A549 (cell line): ENCODE results near the gene GPI. TPM values are rescaled to one million over a fixed set of nuclear protein-coding genes. Genes with fewer than 3 reads are reported as not detected.

Experiments
- ATAC-seq, 2 experiments: fragments of 200-7000 bp in 1 of 2; fragments of >200 bp in 1 of 2; cut with Nextera tagmentation in 1 of 2; cut with Tn5 transposase in 1 of 2; 3 replicates each; pipeline versions ENCODE4 v1.8.0 to v1.9.1; 2018 to 2020; ENCODE audit warnings: mild to moderate bottlenecking in 1 of 2, moderate library complexity in 1 of 2
- CTCF ChIA-PET: fragments of 300-600 bp; sonication (Branson Sonifier 250); formaldehyde crosslinking; extraction: SDS; loops from one replicate; lab custom pipeline; 2021; ENCODE audit warnings: antibody characterized with exemption, inconsistent platforms; lab: Yijun Ruan, JAX
- POLR2A ChIA-PET: fragments of 350-600 bp; formaldehyde crosslinking; extraction: SDS; loops from one replicate; lab custom pipeline; 2021; ENCODE audit warnings: antibody characterized with exemption, inconsistent platforms; lab: Yijun Ruan, JAX
- DNase-seq, 2 experiments: peaks; one replicate each; pipeline versions ENCODE4 v3.0.0 to v3.0.0-alpha.2; 2011 to 2016; ENCODE audit warnings: low read depth in 1 of 2, low spot score in 1 of 2
- FAIRE-seq: peaks from 2 replicates; lab custom pipeline; 2011; peaks lifted over from hg19 to GRCh38; lab: Jason Lieb, UNC
- H3K27ac ChIP-seq, 2 experiments: fragments of >200 bp; sonication (Bioruptor Twin); formaldehyde crosslinking; 3 replicates each; pipeline ENCODE4 v1.5.1; 2016 to 2017
- H3K4me1 ChIP-seq: fragments of >200 bp; sonication (Bioruptor Twin); formaldehyde crosslinking; 3 replicates; pipeline ENCODE4 v1.6.1; 2016
- H3K4me2 ChIP-seq: fragments of >200 bp; sonication (Bioruptor Twin); formaldehyde crosslinking; 3 replicates; pipeline ENCODE4 v1.6.1; 2016
- H3K4me3 ChIP-seq: fragments of >200 bp; sonication (Bioruptor Twin); formaldehyde crosslinking; 3 replicates; pipeline ENCODE4 v1.5.1; 2016
- H3K9me3 ChIP-seq: fragments of >200 bp; sonication (Bioruptor Twin); formaldehyde crosslinking; 3 replicates; pipeline ENCODE4 v1.6.1; 2016
- EHMT2 ChIP-seq: fragments of 200-600 bp; sonication (generic); IDR thresholded peaks from 2 replicates; pipeline ENCODE4 v1.6.1; 2016; ENCODE audit warnings: antibody characterized with exemption, low read depth, mild to moderate bottlenecking, moderate library complexity
- FOSL2 ChIP-seq, 2 experiments: fragments of 450-650 bp in 1 of 2; fragments of >200 bp in 1 of 2; sonication (Bioruptor Twin) in 1 of 2; formaldehyde crosslinking; IDR thresholded peaks; 2 replicates each; pipeline versions ENCODE4 v1.5.0 to v1.6.1; 2016 to 2020; ENCODE audit warnings: mild to moderate bottlenecking in 1 of 2, moderate library complexity in 1 of 2
- GATA3 ChIP-seq: IDR thresholded peaks from 2 replicates; pipeline ENCODE4 v1.6.1; 2012; ENCODE audit warnings: borderline replicate concordance
- KDM5A ChIP-seq: fragments of 200-600 bp; sonication (generic); IDR thresholded peaks from 2 replicates; pipeline ENCODE4 v1.6.1; 2016; ENCODE audit warnings: antibody characterized with exemption, mild to moderate bottlenecking
- NR3C1 ChIP-seq: fragments of >200 bp; sonication (Bioruptor Twin); formaldehyde crosslinking; IDR thresholded peaks from 3 replicates; pipeline ENCODE4 v1.6.1; 2017
- RAD21 ChIP-seq, 2 experiments: fragments of >200 bp in 1 of 2; sonication (Bioruptor Twin) in 1 of 2; formaldehyde crosslinking in 1 of 2; IDR thresholded peaks in 1 of 2; conservative IDR thresholded peaks in 1 of 2; 2 replicates in 1 of 2; 3 replicates in 1 of 2; pipeline ENCODE4 v1.6.1; 2012 to 2018; ENCODE audit warnings: inconsistent platforms in 1 of 2
- RARB ChIP-seq: fragments of 250-450 bp; sonication (Bioruptor Pico); IDR thresholded peaks from 2 replicates; pipeline ENCODE4 v1.8.0; 2021; ENCODE audit warnings: mild to moderate bottlenecking, moderate library complexity
- RFX5 ChIP-seq: fragments of 450-650 bp; IDR thresholded peaks from 2 replicates; pipeline ENCODE4 v1.7.1; 2014; ENCODE audit warnings: antibody characterized with exemption, mild to moderate bottlenecking, moderate library complexity
- RNF2 ChIP-seq: fragments of 200-600 bp; sonication (generic); IDR thresholded peaks from 2 replicates; pipeline ENCODE4 v1.6.1; 2016; ENCODE audit warnings: low read depth, mild to moderate bottlenecking, antibody characterized with exemption, moderate library complexity, borderline replicate concordance
- SREBF2 ChIP-seq: fragments of 450-650 bp; IDR thresholded peaks from 2 replicates; pipeline ENCODE4 v1.6.1; 2014; ENCODE audit warnings: mild to moderate bottlenecking, moderate library complexity
- TFCP2L1 ChIP-seq: fragments of 250-450 bp; sonication (Bioruptor Pico); IDR thresholded peaks from 2 replicates; pipeline ENCODE4 v1.5.0; 2021; ENCODE audit warnings: mild to moderate bottlenecking
- ZFP36 ChIP-seq: fragments of 450-650 bp; IDR thresholded peaks from 2 replicates; pipeline ENCODE4 v1.6.1; 2014; ENCODE audit warnings: borderline replicate concordance; ENCODE audit not compliant: partially characterized antibody
- WGBS: methylation state at CpG from one replicate; pipeline ENCODE4 v1.1.6; 2017; ENCODE audit errors: missing lambda C conversion rate; 5-methylcytosine and 5-hydroxymethylcytosine counted together
- polyA plus RNA-seq, 4 experiments: library from polyadenylated mRNA; depleted of rRNA in 3 of 4; stranded (reverse); fragments of >200 nt; fragmentation: RNase III in 1 of 4; extraction: RNeasy Plus Mini Kit Qiagen cat#74134 plus additional on column Dnase treatment in 1 of 4; gene quantifications; 2 replicates in 3 of 4; 3 replicates in 1 of 4; pipeline ENCODE4 v1.2.3, GENCODE V29; 2011 to 2017
- TF ChIP-seq, protein P1 (sequence below): fragments of >200 bp; sonication (Bioruptor Twin); formaldehyde crosslinking; IDR thresholded peaks from 2 replicates; pipeline ENCODE4 v1.6.1; 2016
- TF ChIP-seq, protein P2 (sequence below): fragments of >200 bp; sonication (Bioruptor Twin); formaldehyde crosslinking; IDR thresholded peaks from 3 replicates; pipeline ENCODE4 v1.5.1; 2016
- TF ChIP-seq, protein P3 (sequence below): fragments of 200-600 bp; sonication (generic); IDR thresholded peaks from 2 replicates; pipeline ENCODE4 v1.6.1; 2016; ENCODE audit warnings: antibody characterized with exemption, mild to moderate bottlenecking, moderate library complexity
- TF ChIP-seq, protein P4 (sequence below): fragments of 150-350 bp; IDR thresholded peaks from 2 replicates; pipeline ENCODE4 v1.6.1; 2014; ENCODE audit warnings: low read depth, mild to moderate bottlenecking, low read length
- TF ChIP-seq, protein P5 (sequence below): IDR thresholded peaks from 2 replicates; pipeline ENCODE4 v1.6.1; 2012

The GPI gene
- polyA plus RNA-seq, 2 of the 4 experiments (the other 2 are of a cell fraction) = 548 to 565 TPM

DNA sequence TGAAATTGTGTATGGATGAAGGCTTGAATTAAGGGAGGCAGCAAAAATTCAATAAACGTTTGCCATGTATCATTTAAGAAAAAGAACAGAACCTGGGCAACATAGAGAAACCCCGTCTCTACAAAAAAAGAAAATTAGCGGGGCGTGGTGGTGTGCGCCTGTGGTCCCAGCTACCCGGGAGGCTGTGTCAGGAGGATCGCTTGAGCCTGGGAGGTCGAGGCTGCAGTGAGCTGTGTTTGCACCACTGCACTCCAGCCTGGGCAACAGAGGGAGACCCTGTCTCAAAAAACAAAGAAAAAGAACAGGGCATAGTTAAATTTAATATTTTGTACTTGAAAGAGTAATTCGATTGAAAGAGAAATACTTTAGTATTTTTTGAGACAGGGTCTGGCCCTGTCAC is 64.6 kb downstream of the GPI start:
- CTCF ChIA-PET = interaction anchor here (0.6 to 1.6 kb wide), 6 partner anchors 9 to 1194 kb away, joined by 3 to 6 read pairs (median 3); no protein-coding TSS in a partner anchor
- WGBS = 63% methylated on average over 9 of the region's 9 CpGs
- Histone ChIP-seq H3K27ac (peak overlapping the region in 1 of 2 experiments; percentile 94; a peak in 4 of 6 replicates), H3K4me2 (peak overlapping the region; percentile 86)
- no peak for TF ChIP-seq RARB (CRISPR knock-in tag)
- TF ChIP-seq ZFP36 = no peak
- TF ChIP-seq, protein P1, sequence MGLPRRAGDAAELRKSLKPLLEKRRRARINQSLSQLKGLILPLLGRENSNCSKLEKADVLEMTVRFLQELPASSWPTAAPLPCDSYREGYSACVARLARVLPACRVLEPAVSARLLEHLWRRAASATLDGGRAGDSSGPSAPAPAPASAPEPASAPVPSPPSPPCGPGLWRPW = no peak
- TF ChIP-seq, protein P2, sequence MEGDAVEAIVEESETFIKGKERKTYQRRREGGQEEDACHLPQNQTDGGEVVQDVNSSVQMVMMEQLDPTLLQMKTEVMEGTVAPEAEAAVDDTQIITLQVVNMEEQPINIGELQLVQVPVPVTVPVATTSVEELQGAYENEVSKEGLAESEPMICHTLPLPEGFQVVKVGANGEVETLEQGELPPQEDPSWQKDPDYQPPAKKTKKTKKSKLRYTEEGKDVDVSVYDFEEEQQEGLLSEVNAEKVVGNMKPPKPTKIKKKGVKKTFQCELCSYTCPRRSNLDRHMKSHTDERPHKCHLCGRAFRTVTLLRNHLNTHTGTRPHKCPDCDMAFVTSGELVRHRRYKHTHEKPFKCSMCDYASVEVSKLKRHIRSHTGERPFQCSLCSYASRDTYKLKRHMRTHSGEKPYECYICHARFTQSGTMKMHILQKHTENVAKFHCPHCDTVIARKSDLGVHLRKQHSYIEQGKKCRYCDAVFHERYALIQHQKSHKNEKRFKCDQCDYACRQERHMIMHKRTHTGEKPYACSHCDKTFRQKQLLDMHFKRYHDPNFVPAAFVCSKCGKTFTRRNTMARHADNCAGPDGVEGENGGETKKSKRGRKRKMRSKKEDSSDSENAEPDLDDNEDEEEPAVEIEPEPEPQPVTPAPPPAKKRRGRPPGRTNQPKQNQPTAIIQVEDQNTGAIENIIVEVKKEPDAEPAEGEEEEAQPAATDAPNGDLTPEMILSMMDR = no peak
- TF ChIP-seq SREBF2 = no peak
- TF ChIP-seq RFX5 = no peak
- TF ChIP-seq EHMT2 = no peak
- no peak for TF ChIP-seq GATA3
- TF ChIP-seq, protein P3, sequence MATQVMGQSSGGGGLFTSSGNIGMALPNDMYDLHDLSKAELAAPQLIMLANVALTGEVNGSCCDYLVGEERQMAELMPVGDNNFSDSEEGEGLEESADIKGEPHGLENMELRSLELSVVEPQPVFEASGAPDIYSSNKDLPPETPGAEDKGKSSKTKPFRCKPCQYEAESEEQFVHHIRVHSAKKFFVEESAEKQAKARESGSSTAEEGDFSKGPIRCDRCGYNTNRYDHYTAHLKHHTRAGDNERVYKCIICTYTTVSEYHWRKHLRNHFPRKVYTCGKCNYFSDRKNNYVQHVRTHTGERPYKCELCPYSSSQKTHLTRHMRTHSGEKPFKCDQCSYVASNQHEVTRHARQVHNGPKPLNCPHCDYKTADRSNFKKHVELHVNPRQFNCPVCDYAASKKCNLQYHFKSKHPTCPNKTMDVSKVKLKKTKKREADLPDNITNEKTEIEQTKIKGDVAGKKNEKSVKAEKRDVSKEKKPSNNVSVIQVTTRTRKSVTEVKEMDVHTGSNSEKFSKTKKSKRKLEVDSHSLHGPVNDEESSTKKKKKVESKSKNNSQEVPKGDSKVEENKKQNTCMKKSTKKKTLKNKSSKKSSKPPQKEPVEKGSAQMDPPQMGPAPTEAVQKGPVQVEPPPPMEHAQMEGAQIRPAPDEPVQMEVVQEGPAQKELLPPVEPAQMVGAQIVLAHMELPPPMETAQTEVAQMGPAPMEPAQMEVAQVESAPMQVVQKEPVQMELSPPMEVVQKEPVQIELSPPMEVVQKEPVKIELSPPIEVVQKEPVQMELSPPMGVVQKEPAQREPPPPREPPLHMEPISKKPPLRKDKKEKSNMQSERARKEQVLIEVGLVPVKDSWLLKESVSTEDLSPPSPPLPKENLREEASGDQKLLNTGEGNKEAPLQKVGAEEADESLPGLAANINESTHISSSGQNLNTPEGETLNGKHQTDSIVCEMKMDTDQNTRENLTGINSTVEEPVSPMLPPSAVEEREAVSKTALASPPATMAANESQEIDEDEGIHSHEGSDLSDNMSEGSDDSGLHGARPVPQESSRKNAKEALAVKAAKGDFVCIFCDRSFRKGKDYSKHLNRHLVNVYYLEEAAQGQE = no peak
- no peak for TF ChIP-seq KDM5A
- TF ChIP-seq TFCP2L1 (CRISPR knock-in tag) = no peak
- TF ChIP-seq, protein P4, sequence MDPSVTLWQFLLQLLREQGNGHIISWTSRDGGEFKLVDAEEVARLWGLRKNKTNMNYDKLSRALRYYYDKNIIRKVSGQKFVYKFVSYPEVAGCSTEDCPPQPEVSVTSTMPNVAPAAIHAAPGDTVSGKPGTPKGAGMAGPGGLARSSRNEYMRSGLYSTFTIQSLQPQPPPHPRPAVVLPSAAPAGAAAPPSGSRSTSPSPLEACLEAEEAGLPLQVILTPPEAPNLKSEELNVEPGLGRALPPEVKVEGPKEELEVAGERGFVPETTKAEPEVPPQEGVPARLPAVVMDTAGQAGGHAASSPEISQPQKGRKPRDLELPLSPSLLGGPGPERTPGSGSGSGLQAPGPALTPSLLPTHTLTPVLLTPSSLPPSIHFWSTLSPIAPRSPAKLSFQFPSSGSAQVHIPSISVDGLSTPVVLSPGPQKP = no peak
- TF ChIP-seq FOSL2 (IDR thresholded peaks at IDR 0.05) = no peak
- TF ChIP-seq FOSL2 (CRISPR knock-in tag; IDR thresholded peaks at IDR 0.05) = no peak
- no peak for TF ChIP-seq NR3C1
- TF ChIP-seq RNF2 = no peak
- TF ChIP-seq, protein P5, sequence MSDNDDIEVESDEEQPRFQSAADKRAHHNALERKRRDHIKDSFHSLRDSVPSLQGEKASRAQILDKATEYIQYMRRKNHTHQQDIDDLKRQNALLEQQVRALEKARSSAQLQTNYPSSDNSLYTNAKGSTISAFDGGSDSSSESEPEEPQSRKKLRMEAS = no peak
- TF ChIP-seq, all 56 proteins: peak for 0
- DNase-seq (no peak), FAIRE-seq (no peak), ATAC-seq (no peak)
- Histone ChIP-seq H3K4me3 (peak overlapping the region; percentile 78), H3K4me1 (peaks cover 24% of the 10 kb centered on the region), H3K9me3 (no peaks in the 10 kb centered on the region)
- POLR2A ChIA-PET = no interaction called here

DNA sequence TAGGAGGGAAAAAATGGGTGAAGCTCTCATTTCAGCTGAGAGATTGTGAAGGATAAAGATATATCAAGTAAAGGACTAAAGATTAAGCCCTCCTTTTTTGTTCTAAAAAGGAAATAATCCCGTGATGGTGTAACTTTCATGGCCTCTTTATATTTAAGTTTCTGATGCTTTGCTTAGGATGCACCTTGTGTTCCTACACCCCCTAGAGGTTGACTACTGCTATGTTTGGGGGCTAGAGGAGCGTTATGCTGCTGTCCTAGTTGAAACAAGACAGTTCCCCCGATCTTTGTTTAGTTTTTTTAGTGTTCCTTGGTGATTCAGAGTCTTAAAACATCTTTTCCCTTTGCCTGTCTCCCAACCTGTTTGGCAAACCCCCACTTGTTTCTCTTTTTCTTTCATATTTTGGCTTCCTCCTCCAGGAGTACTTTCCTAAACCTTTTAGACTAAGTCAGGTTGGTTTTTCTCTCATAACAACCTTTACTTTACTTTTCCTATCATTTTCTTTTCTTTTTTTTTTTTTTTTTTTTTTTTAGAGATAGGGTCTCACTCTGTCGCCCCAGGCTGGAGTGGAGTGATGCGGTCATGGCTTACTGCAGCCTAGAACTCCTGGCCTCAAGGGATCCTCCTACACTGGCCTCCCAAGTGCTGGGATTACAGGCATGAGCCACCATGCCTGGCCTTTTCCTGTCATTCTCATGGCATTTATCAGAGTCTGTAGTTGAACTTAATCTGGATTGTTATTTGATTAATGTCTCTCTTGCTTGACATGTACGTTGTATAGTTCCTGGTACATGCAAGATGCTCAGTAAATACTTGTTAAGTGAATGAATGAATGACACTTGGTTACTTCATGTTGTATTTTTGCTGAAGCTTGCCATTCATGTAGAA is 66.0 kb downstream of the GPI start:
- Histone ChIP-seq H3K4me3 (no peak overlapping the region), H3K4me1 (peaks cover 24% of the 10 kb centered on the region), H3K9me3 (no peaks in the 10 kb centered on the region), H3K27ac (no peak overlapping the region), H3K4me2 (peak overlapping the region; percentile 86)
- peak; percentile 68 to 72; a peak in 4 of 6 replicates for ATAC-seq
- TF ChIP-seq, protein P2 = peak; percentile 87
- TF ChIP-seq, protein P4 = no peak
- TF ChIP-seq RAD21 (conservative IDR thresholded peaks at IDR 0.05 in 1 of 2, IDR thresholded peaks at IDR 0.05 in 1 of 2) = peak; percentile 63 to 73
- DNase-seq = peak; percentile 84 to 98
- CTCF ChIA-PET = interaction anchor here (0.7 to 3.0 kb wide), 35 partner anchors 8 to 197 kb away, joined by 3 to 19 read pairs (median 3); partner anchors contain the start of genes PDCD2L and WTIP
- FAIRE-seq = no peak
- POLR2A ChIA-PET = interaction anchor here (0.8 kb wide), 1 partner anchor 26 kb away, joined by 3 read pairs; no protein-coding TSS in a partner anchor
- 45% methylated on average over 6 of the region's 6 CpGs for WGBS
